Stimulated activated CD4-positive, alpha-beta T cell treated with anti-CD3 and anti-CD28 coated beads, Interleukin-1b, Interleukin-23, amount 100 ng/mL, for 4 hours (primary cell): Measurements from ENCODE around the gene P2RY14.
"Not testable (repeated sequence)": the region's sequence is repeated elsewhere in the genome, so short reads cannot be mapped to it uniquely, and the experiment has no call there.

Experiments
- DNase-seq, 2 donors: peaks; one replicate each; pipeline ENCODE4 v3.0.0-alpha.2; 2020; ENCODE audit warnings: low read depth in 2 of 2

Gene P2RY14

GRCh38 chr3:151259664-151260063 lies 18.7 kb downstream of the P2RY14 start:
- DNase-seq, result no peak

GRCh38 chr3:151256749-151257148 lies 21.6 kb downstream of the P2RY14 start:
- no peak for DNase-seq

GRCh38 chr3:151248772-151249337 lies 29.5 kb downstream of the P2RY14 start:
- no peak for DNase-seq

GRCh38 chr3:151242006-151242405 lies 36.3 kb downstream of the P2RY14 start:
- not testable (repeated sequence) for DNase-seq

- DNase-seq, result no peak
These were observed 41.6 kb downstream of the P2RY14 start for GRCh38 chr3:151236736-151237135.

- DNase-seq, result no peak
These were observed 42.0 kb downstream of the P2RY14 start for GRCh38 chr3:151236316-151236715.

GRCh38 chr3:151234825-151235224 lies 43.5 kb downstream of the P2RY14 start:
- no peak for DNase-seq

GRCh38 chr3:151232991-151233390 lies 45.4 kb downstream of the P2RY14 start:
- no peak for DNase-seq

DNA sequence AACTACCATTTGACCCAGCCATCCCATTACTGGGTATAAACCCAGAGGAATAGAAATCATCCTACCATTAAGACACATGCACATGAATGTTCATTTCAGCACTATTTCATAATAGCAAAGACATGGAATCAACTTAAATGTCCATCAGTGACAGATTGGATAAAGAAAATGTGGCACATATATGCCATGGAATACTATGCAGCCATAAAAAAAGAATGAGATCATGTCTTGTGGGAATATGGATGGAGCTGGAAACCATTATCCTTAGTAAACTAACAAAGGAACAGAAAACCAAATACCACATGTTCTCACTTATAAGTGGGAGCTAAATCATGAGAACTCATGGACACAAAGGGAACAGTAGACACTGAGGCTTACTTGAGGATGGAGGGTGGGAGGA lies 45.9 kb downstream of the P2RY14 start:
- not testable (repeated sequence) for DNase-seq

GRCh38 chr3:151230646-151231045 lies 47.7 kb downstream of the P2RY14 start:
- DNase-seq, result no peak

GRCh38 chr3:151228666-151229040 lies 49.7 kb downstream of the P2RY14 start:
- no peak for DNase-seq

GRCh38 chr3:151227807-151228665 lies 50.3 kb downstream of the P2RY14 start:
- DNase-seq, result peak; percentile 60 to 77

DNA sequence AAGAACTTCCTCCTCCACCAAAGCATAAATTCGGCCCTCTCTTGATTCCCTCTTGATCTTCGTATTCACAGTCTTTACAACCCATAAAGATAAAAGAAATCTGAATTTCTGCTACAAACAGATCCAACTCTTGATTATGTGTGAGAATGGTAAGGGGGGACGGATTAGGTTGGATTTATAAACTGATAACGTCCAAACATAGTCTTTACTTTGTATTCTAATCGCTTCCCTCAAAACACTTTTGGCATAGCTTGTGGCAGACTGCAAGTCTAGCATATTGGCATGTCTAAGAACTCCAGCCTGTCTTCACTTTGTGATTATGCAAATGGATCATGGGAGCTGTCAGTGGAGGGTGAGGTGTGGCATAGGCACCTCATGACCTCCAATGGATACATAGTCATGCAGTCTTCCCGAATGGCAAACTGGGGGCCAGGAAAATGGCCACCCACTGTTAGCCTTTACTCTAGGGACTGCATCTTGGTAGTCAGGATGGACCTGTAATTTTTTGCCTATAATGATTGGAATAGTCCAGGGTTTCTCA lies 51.0 kb downstream of the P2RY14 start:
- no peak for DNase-seq

DNA sequence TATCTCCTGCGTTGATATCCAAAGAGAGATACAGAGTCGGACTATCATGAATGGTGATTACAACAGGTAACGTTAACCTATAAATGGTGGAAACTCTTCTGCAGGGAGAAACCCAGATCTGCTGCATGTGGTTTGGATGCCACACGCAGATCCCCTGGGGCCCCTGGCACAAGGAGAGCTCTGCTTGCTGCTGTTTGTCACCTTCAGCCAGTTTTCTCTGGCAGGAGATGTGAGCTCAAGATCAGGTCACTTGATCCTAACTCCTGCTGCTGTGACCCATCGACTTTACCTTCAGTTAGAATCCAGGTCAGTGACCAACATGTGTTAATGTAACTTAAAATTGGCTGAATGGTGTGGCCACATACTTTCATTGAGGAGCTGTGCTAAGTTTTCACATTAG lies 51.5 kb downstream of the P2RY14 start:
- DNase-seq, result no peak

DNA sequence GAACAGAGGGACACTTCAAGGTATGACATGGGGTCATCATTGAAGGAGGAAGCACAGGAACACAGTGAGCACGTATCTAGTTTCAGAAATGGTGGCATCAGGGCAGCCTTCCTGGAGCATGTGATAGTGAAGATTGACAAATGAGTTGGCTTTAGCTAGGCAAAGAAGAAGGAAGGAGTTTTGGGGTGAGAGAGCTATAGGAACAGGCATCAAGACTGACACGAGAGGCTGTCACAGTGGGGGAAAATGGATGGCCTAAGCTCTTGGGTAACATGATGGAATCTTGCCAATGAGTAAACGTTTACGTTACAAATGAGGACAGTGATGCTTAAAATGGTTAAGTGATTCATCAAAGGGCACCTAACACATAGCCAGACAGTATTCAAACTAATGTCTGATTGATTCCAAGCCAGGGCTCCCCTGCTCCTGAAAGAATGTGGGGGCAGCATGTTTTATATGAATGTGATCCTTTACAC lies 52.2 kb downstream of the P2RY14 start:
- no peak for DNase-seq

- no peak for DNase-seq
These were observed 53.0 kb downstream of the P2RY14 start for GRCh38 chr3:151225040-151225975.

- no peak for DNase-seq
These were observed 54.0 kb downstream of the P2RY14 start for GRCh38 chr3:151224268-151224866.

- DNase-seq, result no peak
These were observed 59.3 kb downstream of the P2RY14 start for GRCh38 chr3:151219056-151219455.

GRCh38 chr3:151218136-151218535 lies 60.2 kb downstream of the P2RY14 start:
- no peak for DNase-seq

DNA sequence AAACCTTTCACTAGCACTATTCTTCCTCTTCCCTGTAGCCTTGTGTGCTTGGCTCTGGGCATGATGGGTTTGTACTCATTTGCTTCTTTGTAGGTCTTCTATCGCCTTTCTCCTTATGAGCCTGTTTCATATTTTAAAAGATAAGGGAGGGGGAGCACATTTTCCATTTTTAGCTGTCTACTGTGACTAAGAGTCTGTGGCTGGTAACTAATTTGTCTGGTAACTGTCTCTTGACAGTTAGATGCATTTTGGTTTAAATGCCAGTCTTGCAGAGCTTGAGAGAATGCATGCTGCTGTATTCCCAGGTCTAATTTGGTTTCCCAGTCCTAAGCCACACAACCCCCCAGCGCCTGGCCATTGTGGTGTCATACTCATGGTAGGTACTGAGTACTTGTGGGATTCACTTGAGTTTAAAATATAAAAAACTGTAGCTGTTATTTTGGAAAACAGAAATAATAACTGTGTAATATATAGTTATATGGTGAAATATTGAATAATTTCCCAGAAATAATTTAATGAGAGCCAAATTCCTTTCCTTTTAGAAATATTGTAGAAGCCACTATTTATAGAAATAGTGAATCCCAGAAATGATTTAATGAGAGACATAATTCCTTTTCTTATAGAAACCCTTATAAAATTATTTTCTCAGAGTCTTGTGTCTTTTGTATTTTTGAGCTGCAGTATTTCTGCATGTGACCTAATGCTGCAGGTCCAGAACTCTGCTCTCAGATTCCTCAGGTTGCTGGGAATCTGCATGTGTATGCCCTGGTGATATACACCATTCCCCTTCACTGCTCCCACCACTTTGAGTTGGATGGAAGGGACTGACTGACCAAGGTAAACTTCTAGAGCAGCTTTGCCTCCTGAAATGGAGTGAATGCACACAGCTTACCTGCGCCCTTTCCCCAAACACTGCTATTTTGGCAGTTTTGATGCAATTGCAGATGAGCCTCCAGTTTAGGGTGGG lies 61.4 kb downstream of the P2RY14 start:
- DNase-seq, result no peak
